H1 (cell line): ENCODE data around the gene CYP4F3. TPM values are rescaled to one million over a fixed set of nuclear protein-coding genes. Genes with fewer than 3 reads are reported as not detected.

Experiments
- TAF7 ChIP-seq: optimal IDR thresholded peaks from 2 replicates; pipeline ENCODE3; 2011; ENCODE audit warnings: low read depth, mild to moderate bottlenecking, inconsistent platforms, low read length, moderate library complexity, borderline replicate concordance
- polyA plus RNA-seq, 7 experiments: library from polyadenylated mRNA; depleted of rRNA in 3 of 7; stranded (reverse) in 5 of 7; unstranded in 2 of 7; fragments of >200 nt in 5 of 7; fragments of 200-250 nt in 2 of 7; gene quantifications; 1 replicate in 5 of 7; 2 replicates in 1 of 7; 4 replicates in 1 of 7; pipeline versions ENCODE4 v1.2.1 to v1.2.3, GENCODE V29; 2011 to 2013; ENCODE audit warnings: missing spikeins in 2 of 7, mixed read lengths in 2 of 7
- total RNA-seq: library from RNA; stranded (reverse); fragmentation: NEBNext Ultra II Directional; extraction: Animal tissue kit (Norgen Biotek cat#: 25700); gene quantifications from 2 replicates; pipeline ENCODE4 v1.2.1, GENCODE V29; 2021
- TF ChIP-seq, protein P1 (sequence below): fragments of 300-600 bp; sonication (generic); IDR thresholded peaks from 2 replicates; pipeline ENCODE4 v1.7.1; 2012; ENCODE audit warnings: low read length, moderate library complexity, mild to moderate bottlenecking, inconsistent platforms; ENCODE audit not compliant: insufficient replicate concordance

Gene CYP4F3
- total and polyA plus RNA-seq, 2 of the 8 experiments (the other 6 are each of a cell fraction or from before 2014, with no cell fraction given) = not detected

DNA sequence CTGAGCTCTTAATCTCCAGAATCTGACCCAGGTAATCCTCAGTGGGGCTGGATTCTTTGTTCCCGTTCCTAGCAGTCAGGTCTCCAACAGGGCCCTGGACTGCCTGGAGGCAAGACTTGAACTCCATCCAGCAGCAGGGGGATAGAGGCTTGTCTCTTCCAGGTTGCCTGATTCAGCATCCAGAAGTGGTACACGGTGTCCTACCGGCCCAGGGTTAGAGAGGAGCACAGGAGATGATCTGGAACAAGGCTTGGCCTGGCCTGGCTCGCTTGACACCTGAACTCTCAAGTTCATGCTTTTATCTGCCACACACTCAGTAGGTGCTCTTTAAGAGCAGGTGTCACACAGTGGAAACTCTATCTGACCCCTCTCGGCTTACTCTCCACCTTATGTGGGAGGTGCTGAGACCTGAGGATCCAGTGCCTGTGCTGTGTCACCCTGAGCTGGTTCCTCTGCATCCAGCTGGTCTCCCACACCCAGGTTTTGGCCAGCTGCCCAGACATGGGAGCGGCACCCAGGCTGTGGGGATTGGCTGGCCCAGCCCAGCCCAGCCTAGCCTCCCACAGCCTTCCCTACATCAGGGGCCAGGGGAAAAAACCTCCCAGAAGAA is at the start of gene CYP4F3 (continued):
- TF ChIP-seq, protein P1, sequence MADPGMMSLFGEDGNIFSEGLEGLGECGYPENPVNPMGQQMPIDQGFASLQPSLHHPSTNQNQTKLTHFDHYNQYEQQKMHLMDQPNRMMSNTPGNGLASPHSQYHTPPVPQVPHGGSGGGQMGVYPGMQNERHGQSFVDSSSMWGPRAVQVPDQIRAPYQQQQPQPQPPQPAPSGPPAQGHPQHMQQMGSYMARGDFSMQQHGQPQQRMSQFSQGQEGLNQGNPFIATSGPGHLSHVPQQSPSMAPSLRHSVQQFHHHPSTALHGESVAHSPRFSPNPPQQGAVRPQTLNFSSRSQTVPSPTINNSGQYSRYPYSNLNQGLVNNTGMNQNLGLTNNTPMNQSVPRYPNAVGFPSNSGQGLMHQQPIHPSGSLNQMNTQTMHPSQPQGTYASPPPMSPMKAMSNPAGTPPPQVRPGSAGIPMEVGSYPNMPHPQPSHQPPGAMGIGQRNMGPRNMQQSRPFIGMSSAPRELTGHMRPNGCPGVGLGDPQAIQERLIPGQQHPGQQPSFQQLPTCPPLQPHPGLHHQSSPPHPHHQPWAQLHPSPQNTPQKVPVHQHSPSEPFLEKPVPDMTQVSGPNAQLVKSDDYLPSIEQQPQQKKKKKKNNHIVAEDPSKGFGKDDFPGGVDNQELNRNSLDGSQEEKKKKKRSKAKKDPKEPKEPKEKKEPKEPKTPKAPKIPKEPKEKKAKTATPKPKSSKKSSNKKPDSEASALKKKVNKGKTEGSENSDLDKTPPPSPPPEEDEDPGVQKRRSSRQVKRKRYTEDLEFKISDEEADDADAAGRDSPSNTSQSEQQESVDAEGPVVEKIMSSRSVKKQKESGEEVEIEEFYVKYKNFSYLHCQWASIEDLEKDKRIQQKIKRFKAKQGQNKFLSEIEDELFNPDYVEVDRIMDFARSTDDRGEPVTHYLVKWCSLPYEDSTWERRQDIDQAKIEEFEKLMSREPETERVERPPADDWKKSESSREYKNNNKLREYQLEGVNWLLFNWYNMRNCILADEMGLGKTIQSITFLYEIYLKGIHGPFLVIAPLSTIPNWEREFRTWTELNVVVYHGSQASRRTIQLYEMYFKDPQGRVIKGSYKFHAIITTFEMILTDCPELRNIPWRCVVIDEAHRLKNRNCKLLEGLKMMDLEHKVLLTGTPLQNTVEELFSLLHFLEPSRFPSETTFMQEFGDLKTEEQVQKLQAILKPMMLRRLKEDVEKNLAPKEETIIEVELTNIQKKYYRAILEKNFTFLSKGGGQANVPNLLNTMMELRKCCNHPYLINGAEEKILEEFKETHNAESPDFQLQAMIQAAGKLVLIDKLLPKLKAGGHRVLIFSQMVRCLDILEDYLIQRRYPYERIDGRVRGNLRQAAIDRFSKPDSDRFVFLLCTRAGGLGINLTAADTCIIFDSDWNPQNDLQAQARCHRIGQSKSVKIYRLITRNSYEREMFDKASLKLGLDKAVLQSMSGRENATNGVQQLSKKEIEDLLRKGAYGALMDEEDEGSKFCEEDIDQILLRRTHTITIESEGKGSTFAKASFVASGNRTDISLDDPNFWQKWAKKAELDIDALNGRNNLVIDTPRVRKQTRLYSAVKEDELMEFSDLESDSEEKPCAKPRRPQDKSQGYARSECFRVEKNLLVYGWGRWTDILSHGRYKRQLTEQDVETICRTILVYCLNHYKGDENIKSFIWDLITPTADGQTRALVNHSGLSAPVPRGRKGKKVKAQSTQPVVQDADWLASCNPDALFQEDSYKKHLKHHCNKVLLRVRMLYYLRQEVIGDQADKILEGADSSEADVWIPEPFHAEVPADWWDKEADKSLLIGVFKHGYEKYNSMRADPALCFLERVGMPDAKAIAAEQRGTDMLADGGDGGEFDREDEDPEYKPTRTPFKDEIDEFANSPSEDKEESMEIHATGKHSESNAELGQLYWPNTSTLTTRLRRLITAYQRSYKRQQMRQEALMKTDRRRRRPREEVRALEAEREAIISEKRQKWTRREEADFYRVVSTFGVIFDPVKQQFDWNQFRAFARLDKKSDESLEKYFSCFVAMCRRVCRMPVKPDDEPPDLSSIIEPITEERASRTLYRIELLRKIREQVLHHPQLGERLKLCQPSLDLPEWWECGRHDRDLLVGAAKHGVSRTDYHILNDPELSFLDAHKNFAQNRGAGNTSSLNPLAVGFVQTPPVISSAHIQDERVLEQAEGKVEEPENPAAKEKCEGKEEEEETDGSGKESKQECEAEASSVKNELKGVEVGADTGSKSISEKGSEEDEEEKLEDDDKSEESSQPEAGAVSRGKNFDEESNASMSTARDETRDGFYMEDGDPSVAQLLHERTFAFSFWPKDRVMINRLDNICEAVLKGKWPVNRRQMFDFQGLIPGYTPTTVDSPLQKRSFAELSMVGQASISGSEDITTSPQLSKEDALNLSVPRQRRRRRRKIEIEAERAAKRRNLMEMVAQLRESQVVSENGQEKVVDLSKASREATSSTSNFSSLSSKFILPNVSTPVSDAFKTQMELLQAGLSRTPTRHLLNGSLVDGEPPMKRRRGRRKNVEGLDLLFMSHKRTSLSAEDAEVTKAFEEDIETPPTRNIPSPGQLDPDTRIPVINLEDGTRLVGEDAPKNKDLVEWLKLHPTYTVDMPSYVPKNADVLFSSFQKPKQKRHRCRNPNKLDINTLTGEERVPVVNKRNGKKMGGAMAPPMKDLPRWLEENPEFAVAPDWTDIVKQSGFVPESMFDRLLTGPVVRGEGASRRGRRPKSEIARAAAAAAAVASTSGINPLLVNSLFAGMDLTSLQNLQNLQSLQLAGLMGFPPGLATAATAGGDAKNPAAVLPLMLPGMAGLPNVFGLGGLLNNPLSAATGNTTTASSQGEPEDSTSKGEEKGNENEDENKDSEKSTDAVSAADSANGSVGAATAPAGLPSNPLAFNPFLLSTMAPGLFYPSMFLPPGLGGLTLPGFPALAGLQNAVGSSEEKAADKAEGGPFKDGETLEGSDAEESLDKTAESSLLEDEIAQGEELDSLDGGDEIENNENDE = no peak
- no peak for TF ChIP-seq TAF7
